GM19438 (cell line): ENCODE results near the gene NPC1.
A peak's percentile ranks its signal among the peaks of the same experiment; 100 is the strongest.

Experiments used
- ATAC-seq: cut with Tn5 transposase; IDR thresholded peaks from one replicate; pipeline ENCODE4 v1.9.1; 2021; ENCODE audit warnings: low read depth; ENCODE audit not compliant: unreplicated experiment

Gene NPC1

DNA sequence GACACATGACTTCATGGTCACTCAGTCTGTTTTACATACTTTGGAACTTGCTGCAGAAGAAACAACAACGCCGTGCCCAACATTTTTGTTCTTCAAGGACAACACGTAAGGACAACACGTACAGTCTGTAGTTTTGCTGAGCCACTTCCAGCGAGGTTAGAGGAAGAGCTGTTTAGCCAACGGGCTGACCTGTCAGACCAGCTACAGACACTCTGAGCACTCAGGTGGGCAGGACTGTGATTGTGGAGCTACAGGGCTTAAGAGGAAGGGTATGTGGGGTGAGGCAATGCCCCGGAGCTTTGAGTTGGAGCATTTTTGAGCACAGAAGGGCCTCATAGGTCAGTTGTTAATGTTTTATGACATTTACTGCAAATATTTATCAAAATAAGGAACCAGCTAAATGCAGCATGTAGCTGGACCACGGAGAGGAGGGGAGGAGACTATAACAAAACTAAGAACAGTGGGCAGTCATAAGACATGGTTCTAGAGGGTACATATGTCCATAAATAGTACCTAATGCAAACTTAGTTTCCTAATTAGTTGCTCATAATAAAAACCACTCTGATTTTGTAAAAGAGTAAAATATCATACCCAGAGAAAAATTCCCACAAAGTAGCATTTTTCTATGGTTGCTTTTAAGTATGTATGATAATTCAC, 26.3 kb upstream of the NPC1 start:
- no peak for ATAC-seq

DNA sequence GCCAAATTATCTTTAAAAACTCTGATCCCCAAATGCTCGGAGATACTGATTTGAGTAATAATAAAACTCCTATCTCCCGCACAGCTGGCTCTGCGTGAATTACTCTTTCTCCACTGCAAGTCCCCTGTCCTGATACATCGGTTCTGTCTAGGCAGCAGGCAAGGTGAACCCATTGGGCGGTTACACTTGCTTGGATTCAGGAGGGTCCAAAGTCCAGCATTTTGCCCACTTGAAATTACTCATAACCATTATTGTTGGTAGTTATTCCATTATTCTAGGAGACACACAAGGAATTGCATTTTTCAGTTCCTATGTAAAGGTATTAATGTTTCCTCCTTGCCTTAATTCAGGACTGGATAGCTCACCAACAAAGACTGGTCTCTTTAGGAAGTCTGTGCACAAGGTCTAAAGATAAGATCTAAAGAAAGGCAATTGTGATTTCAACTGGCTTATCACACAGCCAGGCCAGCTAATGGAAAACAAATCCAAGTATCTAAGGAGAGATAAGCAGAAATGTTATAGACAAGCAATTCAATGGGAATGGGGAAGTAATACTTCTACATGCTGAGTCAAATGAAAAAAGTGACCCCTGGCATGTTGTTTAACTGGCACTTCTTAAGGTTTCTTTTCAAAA, 23.2 kb upstream of the NPC1 start:
- no peak for ATAC-seq

DNA sequence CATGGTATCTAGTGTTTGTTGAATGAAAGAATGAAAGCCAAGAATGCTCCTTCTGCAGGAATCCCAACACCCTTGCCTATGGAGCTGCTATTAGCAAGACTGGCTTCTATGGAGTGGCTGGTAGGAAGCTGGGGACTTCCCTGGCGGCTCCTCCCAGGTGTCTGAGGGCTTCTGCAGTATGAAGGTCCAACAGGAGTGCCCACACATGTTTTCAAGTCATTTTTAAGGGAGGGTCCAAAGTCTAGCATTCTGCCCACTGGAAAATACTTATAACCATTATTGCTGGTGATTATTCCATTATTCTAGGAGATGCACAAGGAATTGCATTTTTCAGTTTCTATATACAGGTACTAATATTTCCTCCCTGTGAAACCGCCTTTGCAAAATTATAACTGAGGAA, 21.9 kb upstream of the NPC1 start:
- ATAC-seq = no peak

DNA sequence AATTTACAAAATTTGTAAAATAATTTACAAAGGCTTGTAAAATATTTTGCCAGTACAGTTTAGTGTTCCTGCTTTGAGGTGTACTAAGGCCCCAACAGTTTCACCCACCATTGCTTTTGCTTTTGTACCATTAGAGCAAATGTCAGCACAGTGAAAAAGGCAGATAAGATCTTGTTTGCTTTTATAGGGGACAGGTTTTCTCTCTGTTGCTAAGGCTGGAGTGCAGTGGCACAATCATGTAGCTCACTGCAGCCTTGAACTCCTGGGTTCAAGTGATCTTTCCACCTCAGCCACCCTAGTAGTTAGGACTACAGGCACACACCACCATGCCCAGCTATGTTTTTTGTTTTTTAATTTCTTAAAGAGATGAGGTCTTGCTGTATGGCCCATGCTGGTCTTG, 19.6 kb upstream of the NPC1 start:
- no peak for ATAC-seq

DNA sequence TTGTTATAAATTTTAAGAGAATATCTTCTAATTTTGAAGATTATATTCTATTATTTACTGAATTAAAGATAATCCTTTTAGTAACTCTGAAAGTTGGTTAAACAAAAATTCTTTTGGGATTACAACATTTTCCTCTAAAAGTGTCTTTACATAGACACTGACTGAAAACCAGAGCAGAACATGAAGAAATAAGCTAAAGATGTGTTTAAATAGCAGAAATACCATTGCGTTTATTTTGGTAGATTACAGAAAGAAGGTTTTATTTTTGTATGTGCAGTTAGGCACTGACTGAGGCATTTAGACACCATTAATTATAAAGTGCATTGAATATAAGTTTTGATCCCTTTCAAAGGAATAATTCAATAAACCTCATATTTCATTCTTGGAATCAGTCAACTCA, 13.5 kb upstream of the NPC1 start:
- ATAC-seq = no peak

DNA sequence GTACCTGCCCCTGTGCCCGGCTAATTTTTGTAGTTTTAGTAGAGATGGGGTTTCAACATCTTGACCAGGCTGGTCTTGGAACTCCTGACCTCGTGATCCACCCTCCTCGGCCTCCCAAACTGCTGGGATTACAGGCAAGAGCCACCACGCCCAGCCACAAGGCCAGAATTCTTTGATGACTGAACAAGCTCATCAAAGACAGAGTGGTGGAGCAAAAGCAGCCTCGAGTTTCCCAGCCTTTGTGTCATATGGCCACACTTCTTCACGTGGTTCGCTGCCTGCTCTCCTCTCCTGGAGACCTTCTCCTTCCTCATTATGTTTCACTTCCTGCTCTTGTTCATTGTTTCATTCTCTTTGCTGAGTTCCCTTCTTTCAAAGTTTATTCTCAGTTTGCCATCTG, 9.9 kb upstream of the NPC1 start:
- ATAC-seq = no peak

DNA sequence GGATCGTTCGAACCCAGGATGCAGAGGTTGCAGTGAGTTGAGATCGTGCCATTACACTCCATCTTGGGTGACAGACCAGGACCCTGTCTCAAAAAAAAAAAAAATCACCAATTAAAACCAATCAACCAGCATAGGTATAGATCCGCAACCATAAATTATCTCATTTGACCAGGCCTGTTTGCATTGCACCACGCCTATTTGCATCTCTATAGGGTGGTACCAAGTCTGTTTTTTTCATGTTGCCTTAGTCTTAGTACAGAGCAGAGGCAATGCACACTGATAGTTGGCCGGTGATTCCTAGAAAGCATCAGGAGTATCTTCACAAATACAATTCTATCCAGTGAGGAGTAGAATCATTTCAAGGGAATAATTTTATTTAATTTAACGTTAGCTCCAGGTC, 9.3 kb upstream of the NPC1 start:
- no peak for ATAC-seq

DNA sequence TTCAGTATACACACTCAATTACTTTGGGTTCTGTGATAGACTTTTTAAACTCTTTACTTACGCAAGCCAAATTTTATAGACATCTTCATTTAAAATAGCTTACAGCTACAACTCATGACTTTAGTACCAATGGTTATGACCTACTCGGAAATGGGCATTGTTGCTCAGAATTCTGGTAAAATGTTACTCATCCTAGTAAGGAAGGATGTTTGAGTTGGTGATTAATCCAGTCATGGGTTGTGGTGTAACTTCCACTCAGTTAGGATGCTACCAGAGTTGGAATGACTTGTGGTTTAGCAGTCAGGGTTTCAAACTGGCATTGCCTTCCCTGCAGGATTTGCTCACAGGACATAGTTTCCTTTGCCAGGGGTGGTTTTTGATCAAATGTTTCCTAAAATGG, 7.4 kb upstream of the NPC1 start:
- no peak for ATAC-seq

DNA sequence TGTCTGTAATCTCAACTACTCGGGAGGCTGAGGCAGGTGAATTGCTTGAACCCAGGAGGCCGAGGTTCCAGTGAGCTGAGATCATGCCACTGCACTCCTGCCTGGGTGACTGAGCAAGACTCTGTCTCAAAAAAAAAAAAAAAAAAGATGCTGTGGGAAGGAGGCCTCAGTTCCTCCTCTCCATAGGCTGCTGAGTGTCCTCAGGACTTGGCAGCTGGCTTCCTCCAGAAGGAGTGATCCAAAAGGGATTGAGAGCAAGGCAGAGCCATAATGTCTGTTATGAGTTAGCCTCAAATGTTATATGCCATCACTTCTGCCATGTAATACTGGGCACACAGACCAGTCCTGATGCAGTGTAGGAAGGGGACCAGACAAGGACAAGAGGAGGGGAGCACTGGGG, 6.6 kb upstream of the NPC1 start:
- no peak for ATAC-seq

DNA sequence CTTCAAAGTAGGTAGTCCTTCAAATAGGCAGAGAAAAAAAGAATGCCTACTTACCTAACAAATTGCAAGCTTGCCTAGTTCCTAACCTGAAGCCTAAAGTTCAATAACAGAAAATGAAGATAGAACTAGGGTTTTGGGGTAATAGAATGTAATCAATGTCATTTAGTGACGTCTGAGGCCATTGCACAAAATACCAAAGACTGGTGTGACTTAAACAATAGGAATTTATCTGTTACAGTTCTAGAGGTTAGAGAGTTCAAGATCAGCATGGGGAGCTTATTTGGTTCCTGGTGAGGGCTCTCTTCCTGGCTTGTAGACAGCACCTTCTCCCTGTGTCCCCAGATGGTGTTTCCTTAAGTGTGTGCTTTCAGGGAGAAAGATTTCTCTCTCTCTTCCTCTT, 4.7 kb upstream of the NPC1 start:
- no peak for ATAC-seq

DNA sequence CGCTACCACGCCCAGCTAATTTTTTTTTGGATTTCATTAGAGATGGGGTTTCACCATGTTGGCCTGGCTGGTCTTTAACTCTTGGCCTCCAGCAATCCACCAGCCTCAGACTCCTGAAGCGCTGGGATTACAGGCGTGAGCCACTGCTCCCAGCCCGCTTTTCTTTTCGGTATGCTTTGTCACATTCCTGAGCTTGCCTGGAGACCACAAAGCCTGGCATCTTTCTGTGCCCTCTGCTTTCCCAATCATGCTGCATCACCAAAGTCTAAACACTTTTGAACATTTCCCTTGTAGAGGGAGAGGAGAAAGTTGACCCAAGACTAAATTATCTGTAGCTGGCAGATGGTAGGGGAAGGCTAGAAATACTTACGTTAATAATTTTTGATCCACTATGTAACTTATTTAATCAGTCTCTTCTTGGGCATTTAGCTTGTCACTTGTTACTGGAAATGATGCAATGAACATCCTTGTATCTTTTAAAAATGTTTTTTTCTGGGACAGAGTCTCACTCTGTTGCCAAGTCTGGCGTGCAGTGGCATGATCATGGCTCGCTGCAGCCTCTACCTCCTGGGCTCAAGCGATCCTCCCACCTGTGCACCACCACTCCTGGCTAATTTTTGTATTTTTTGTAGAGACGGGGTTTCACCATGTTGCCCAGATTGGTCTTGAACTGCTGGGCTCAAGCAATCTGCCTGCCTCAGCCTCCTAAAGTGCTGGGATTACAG, 2.7 kb upstream of the NPC1 start:
- ATAC-seq = no peak

DNA sequence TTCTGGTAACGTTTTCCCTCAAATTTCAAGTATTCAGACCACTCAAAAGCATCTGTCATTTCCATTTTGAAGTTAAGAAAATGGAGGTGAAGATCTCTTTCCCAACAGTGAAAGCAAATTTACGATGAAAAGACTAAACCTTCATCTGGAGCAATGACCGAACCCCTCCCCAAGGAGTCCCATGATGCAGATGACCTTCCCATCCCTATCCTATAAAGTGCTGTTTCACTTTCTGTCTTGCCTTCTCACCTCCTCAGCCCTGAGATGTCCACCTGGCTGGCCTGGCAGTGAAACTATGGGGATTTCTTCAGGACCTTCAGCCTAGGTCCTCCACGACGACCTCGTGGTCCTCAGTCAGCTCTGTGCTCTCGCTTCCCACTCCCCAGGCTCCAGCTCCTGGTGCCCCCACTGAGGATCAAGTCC, 925 bp upstream of the NPC1 start:
- no peak for ATAC-seq

DNA sequence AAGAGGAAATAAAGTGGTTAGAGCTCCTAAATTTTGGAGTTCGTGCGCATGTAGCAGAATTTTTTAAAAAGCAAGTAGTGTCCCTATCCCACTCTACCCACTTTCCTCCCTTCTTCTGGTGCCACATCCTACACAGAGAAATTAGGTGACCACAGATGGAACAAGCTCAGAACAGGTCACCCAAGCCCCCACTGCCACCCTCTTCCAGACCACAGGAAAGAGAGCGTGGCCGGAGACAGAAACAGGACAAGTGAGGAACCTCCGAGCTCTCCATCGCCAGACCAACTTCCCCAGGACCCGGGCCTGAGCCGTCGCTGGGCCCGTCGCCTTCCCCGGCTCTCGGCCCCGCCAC, 433 bp downstream of the NPC1 start:
- ATAC-seq = peak; percentile 12

DNA sequence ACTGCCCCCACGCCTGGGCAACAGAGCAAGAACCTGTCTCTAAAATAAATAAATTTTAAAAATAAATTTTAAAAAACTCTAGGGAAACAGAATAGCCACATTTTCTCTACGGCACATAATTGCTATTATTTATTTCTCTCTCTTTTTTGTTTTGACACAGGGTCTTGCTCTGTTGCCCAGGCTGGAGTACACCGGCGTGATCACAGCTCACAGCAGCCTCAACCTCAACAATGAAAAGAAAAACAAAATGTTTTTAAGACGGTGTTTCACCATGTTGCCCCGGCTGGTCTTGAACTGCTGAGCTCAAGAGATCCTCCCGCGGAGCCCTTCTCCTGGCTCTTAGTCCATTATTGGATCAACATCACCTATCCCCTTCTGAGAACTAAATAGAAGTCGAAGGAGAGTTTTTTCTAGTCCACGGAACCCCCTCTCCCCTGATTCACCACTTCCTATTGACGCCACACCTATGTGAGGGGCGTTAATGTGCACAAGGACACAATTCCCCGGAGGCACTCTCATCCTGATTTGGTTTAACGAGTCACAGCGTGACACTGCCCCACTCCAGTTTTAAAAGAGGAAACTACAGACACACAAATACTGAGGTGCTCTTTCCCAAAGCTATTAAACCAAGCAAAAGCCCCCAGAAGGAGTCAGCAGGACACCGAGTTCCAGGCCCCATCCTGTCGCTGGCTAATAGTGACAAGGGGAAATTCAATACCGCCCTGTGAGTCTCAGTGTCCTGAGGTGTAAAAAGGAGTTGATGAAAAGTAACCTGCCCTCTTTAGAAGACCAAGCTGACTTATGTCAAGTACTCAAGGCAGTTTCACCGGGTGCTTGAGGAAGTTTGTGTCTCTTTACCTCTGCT, 1.1 kb downstream of the NPC1 start:
- ATAC-seq = no peak

DNA sequence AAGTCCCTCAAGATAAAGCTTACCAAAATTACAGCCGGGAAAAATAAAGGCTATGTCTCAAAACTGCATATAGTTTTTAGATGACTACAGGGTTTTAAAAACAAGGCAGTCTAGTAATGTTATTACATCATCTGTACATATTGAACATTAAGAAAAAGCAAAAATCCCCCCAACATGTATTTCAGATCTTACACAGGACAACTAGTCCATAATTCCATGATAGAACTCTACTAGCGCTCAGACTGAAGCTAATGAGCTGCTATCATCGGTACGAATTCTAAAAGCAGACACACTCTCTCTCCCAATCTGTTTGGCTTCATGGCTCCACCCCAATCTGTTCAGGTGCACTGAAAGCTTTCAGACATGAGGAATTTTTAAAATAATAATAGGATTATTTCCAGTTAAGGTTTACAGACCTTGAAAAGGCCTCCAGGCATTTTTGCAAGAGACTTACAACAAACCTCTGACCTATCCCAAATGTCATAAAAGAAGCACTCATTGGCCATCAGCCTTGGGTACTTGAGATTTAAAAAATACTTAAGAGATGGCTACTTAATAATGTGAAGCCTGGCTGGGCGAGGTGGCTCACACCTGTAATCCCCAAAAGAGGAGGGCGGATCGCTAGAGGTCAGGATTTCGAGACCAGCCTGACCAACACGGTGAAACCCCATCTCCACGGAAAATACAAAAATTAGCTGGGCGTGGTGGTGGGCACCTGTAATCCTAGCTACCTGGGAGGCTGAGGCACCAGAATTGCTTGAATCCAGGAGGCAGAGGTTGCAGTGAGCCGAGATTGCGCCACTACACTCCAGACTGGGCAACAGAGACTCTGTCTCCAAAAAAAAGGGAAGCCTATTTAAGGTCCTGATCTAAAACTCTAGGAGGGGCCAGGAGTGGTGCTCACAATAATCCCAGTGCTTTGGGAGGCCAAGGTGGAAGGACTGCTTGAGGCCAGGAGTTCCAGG, 2.0 kb downstream of the NPC1 start:
- ATAC-seq = no peak

DNA sequence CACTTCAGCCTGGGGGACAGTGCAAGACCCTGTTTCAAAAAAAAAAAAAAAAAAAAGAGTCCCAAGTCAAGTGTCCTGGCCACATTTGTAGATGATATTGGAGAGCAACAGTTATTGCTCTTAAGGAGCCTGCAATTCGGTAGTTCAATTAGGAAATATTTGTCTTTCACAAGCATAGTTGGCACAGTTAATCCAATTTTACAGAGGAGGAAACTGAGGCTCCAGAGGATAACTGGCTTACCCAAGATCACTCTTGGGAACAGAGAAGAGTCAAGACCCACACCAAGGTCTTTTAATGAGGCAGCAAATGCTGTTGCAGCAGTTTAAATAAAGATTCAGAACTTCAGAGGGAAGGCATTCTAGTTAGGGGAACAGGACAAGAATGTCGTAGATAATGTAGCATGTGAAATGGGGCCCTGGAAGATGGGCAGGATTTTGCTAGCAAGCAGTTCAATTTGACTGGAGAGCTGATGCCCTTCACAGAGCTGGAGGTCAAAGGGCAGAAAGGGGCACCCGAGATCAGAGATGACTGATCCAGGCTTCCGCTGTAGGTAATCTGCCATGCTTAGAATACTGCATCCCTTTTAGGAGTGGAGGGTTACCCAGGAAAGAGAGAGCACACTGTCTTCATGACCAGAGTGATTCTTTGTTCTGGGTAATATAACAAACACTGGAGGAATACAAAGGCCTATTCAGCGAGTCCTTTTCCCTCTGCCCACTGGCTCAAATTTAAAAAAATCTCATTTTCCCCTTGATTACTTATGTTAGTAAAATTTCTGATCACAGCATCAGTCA, 3.0 kb downstream of the NPC1 start:
- ATAC-seq = no peak

DNA sequence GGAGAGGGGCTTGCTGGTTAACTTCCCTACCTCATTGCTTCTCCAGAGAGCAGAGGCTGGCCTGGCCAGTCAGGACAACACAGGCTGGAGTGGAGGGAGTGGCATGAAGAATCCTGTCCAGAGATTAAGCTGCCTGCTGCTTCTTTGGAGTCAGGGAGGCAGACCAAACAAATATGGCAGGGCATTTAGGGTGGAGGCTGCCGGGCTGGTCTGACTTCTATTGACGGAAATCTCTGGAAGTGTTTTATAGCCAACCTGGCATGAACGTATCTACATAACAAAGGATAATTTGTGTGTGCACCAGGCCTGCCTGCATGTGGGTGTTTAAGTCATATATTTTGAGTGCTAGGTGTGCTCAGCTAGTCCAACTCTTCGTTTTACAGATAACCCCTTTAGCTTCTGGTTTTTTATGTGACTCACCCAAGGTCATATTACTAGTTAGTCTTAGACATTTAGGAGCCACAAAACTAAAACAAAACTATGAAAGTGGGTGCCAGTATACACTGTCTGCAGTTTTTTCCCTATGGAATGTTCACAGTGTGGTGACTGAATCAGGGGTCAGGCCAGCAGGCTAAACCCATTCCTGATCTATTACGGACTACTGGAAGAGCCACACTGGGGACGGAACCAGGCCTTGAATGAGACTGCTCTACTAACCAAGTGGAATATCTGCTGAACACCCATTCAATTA, 5.5 kb downstream of the NPC1 start:
- ATAC-seq = no peak

DNA sequence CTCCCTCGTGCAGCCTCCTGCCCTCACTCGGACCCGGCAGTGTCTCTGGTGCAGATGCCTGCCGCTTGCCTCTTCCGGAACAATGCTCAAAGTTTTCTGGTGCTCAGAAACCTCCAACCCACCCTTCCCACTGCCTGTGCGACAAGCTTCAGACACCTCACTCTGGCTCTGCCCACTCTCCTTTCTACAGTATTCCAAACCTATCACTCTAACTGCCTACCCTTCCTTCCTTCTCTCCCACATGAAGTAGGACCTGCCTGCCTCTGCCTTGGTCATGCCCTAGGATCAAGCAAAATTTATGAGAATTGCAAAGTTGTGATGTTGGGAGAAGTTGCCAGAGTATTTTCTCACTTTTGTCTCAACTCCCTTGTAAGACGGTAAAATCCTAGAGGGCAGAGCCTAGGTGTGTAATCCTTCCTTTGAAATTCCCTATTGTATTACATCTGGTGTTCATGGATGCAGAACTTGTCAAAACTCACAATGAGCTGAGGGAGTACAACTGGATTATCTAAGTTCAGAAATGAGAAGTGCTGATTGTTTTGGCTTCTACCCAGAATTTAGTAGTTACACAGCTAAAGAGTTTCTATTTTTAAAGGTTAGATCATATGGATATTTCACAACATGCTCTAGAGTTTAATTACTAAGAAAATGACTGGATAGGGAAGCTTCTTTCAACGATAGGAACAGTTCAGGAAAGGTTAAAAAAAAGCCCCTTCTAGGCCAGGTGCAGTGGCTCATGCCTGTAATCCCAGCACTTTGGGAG, 7.2 kb downstream of the NPC1 start:
- ATAC-seq = no peak
